Endothelial cell of umbilical vein (primary cell): ENCODE results near the gene DNAJB5. TPM values are rescaled to one million over a fixed set of nuclear protein-coding genes. Genes with fewer than 3 reads are reported as not detected.

Experiments used
- BruUV-seq: library from RNA; stranded (reverse); fragments of 400-500 nt; replicated peaks from 2 replicates; lab custom pipeline; 2021; lab: Mats Ljungman, UMichigan
- CTCF ChIA-PET: fragments of 300-600, 350-600 bp; sonication (Branson Sonifier 250); formaldehyde crosslinking; loops from one replicate; lab custom pipeline; 2021; ENCODE audit warnings: antibody characterized with exemption, inconsistent platforms; lab: Charles Lee
- POLR2A ChIA-PET: fragments of 300-600, 350-600 bp; sonication (Branson Sonifier 250); formaldehyde crosslinking; loops from one replicate; lab custom pipeline; 2021; ENCODE audit warnings: antibody characterized with exemption, inconsistent platforms; lab: Charles Lee
- DNase-seq: peaks from one replicate; pipeline ENCODE4 v3.0.0-alpha.2; 2011; ENCODE audit warnings: low read depth, low spot score
- FAIRE-seq: peaks from 2 replicates; lab custom pipeline; 2011; peaks lifted over from hg19 to GRCh38; lab: Jason Lieb, UNC
- H2AFZ ChIP-seq: 2 replicates; pipeline ENCODE4 v1.6.0; 2012; ENCODE audit warnings: low read depth, low read length, control low read depth, inconsistent platforms
- H3K27ac ChIP-seq: 2 replicates; pipeline ENCODE4 v1.5.1; 2011; ENCODE audit warnings: low read depth, mild to moderate bottlenecking, control low read depth, low read length, moderate library complexity; ENCODE audit not compliant: insufficient read depth
- H3K27me3 ChIP-seq, 2 experiments: 2 replicates each; pipeline versions ENCODE4 v1.6.0 to v1.6.1; 2011; ENCODE audit warnings: low read length in 2 of 2, mixed read lengths in 1 of 2; ENCODE audit not compliant: control insufficient read depth in 2 of 2, insufficient read depth in 2 of 2
- H3K36me3 ChIP-seq, 2 experiments: 2 replicates in 1 of 2; 3 replicates in 1 of 2; pipeline ENCODE4 v1.5.1; 2011; ENCODE audit warnings: low read length in 2 of 2, mild to moderate bottlenecking in 1 of 2, moderate library complexity in 1 of 2; ENCODE audit not compliant: control insufficient read depth in 2 of 2, insufficient read depth in 2 of 2; ENCODE audit errors: extremely low read depth in 1 of 2
- H3K4me1 ChIP-seq: 3 replicates; pipeline ENCODE4 v1.5.1; 2011; ENCODE audit warnings: mild to moderate bottlenecking, low read length; ENCODE audit not compliant: control insufficient read depth, insufficient read depth; ENCODE audit errors: extremely low read depth
- H3K4me2 ChIP-seq: 2 replicates; pipeline ENCODE4 v1.6.1; 2011; ENCODE audit warnings: low read length, control low read depth, mixed read lengths; ENCODE audit not compliant: insufficient read depth
- H3K4me3 ChIP-seq, 3 experiments: fragments of 200-600 bp in 1 of 3; sonication (generic), shearing (Covaris generic) in 1 of 3; replicated peaks in 1 of 3; 2 replicates each; pipeline ENCODE4 v1.5.1; 2011 to 2016; ENCODE audit warnings: control low read depth in 3 of 3, low read length in 3 of 3, mild to moderate bottlenecking in 2 of 3, inconsistent platforms in 1 of 3, low read depth in 1 of 3, moderate library complexity in 1 of 3; ENCODE audit not compliant: insufficient read depth in 1 of 3
- H3K79me2 ChIP-seq: 2 replicates; pipeline ENCODE4 v1.6.0; 2012; ENCODE audit warnings: low read length, inconsistent platforms; ENCODE audit not compliant: control insufficient read depth, insufficient read depth
- H3K9ac ChIP-seq: replicated peaks from 2 replicates; pipeline ENCODE3; 2011; ENCODE audit warnings: low read length, control low read depth; ENCODE audit not compliant: insufficient read depth; ENCODE audit errors: extremely low read depth
- H3K9me1 ChIP-seq: replicated peaks from 3 replicates; pipeline ENCODE4 v1.6.0; 2011; ENCODE audit warnings: mild to moderate bottlenecking, low read length; ENCODE audit not compliant: control insufficient read depth, insufficient read depth; ENCODE audit errors: extremely low read depth
- H3K9me3 ChIP-seq: replicated peaks from 2 replicates; pipeline ENCODE4 v1.5.1; 2012; ENCODE audit warnings: low read length, inconsistent platforms; ENCODE audit not compliant: control insufficient read depth, insufficient read depth
- H4K20me1 ChIP-seq: replicated peaks from 2 replicates; pipeline ENCODE3; 2011; ENCODE audit warnings: mild to moderate bottlenecking, low read length; ENCODE audit not compliant: control insufficient read depth, insufficient read depth; ENCODE audit errors: extremely low read depth
- EZH2 ChIP-seq: IDR thresholded peaks from 2 replicates; pipeline ENCODE4 v1.6.1; 2012; ENCODE audit warnings: borderline replicate concordance, low read depth, mild to moderate bottlenecking, moderate library complexity, low read length, inconsistent platforms; ENCODE audit not compliant: severe bottlenecking
- FOS ChIP-seq: IDR thresholded peaks from 2 replicates; pipeline ENCODE4 v1.6.1; 2011; ENCODE audit warnings: mild to moderate bottlenecking, low read length, moderate library complexity, borderline replicate concordance; ENCODE audit not compliant: insufficient read depth
- GATA2 ChIP-seq: IDR thresholded peaks from 2 replicates; pipeline ENCODE4 v1.7.0; 2011; ENCODE audit warnings: low read depth, mild to moderate bottlenecking, moderate library complexity, mixed read lengths, low read length; ENCODE audit not compliant: insufficient read length, insufficient read depth
- JUN ChIP-seq: IDR thresholded peaks from 2 replicates; pipeline ENCODE4 v1.6.1; 2011; ENCODE audit warnings: borderline replicate concordance, low read depth; ENCODE audit not compliant: insufficient read length, insufficient read depth
- MYC ChIP-seq: IDR thresholded peaks from one replicate; pipeline ENCODE4 v1.6.1; 2011; ENCODE audit warnings: mild to moderate bottlenecking, low read depth, low read length
- POLR2A ChIP-seq: IDR thresholded peaks from 2 replicates; pipeline ENCODE4 v1.6.1; 2012; ENCODE audit warnings: low read depth, mild to moderate bottlenecking, control low read depth, low read length
- POLR2AphosphoS5 ChIP-seq: IDR thresholded peaks from 2 replicates; pipeline ENCODE4 v1.6.1; 2012; ENCODE audit warnings: low read depth, mild to moderate bottlenecking, control low read depth, low read length, moderate library complexity; ENCODE audit not compliant: insufficient read depth
- dilution Hi-C: fragments of 300-500 bp; cut with MboI; formaldehyde crosslinking; loops from one replicate; pipeline ENCODE4 v1.15.0; 2019; ENCODE audit warnings: low sequenced_read_pairs; ENCODE audit not compliant: extremely low pct_ligation_motif_present
- intact Hi-C: fragments of 100-400 bp; cut with micrococcal nuclease; formaldehyde crosslinking; loops from one replicate; pipeline ENCODE4 v1.10.0; 2022
- polyA plus RNA-seq, 4 experiments: library from polyadenylated mRNA; depleted of rRNA in 3 of 4; stranded (reverse) in 3 of 4; unstranded in 1 of 4; fragments of >200 nt; gene quantifications; 2 replicates each; pipeline versions ENCODE4 v1.2.1 to v1.2.3, GENCODE V29; 2011 to 2012; ENCODE audit warnings: missing spikeins in 1 of 4
- total RNA-seq: library from RNA; stranded (reverse); gene quantifications from 2 replicates; pipeline ENCODE4 v1.2.3, GENCODE V29; 2021
- TF ChIP-seq, protein P1 (sequence below), 2 donors: IDR thresholded peaks; 1 replicate in 1 of 2; 2 replicates in 1 of 2; pipeline ENCODE4 v1.5.1; 2011; ENCODE audit warnings: low read length in 2 of 2, mild to moderate bottlenecking in 2 of 2, moderate library complexity in 2 of 2, control low read depth in 1 of 2, inconsistent platforms in 1 of 2, low read depth in 1 of 2; ENCODE audit not compliant: insufficient read depth in 1 of 2; ENCODE audit errors: extremely low read depth in 1 of 2
- TF ChIP-seq, protein P2 (sequence below): IDR thresholded peaks from 2 replicates; pipeline ENCODE4 v1.6.1; 2011; ENCODE audit not compliant: insufficient read depth, insufficient read length

The DNAJB5 gene
- total and polyA plus RNA-seq, 2 donors (not counting 3 experiments of a cell fraction or from before 2014, with no cell fraction given), result 8.6 to 12.8 TPM

DNA sequence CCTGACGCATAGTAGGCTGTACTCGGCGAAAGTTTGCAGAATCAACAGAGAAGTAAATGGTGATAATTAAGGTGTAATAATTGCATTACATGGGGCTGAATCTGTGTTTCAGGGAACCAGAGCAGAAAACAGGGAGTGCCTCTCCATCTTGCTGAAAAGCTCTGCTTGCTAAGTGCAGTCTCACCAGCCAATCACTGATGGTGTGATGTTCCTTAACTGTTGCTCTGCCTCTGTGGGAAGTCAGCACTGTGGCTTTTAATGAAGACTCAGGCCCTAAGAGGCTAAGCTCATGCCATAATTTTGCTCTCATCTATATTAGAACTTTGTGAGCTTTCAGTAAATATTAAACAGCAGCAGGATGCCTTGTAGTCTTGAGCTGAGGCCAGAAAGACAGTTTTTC is 27.0 kb upstream of the DNAJB5 start:
- intact Hi-C loops (no loop called here), dilution Hi-C loops (no loop called here)
- no peak overlapping the region for H3K4me3 ChIP-seq
- DNase-seq (no peak), FAIRE-seq (no peak)
- peaks cover 49 to 85% of the 10 kb centered on the region in 2 experiments for H3K27me3 ChIP-seq
- no peak overlapping the region for H3K9ac ChIP-seq
- no peak overlapping the region for H2AFZ ChIP-seq
- POLR2A ChIA-PET, result no interaction called here
- H3K27ac ChIP-seq, result no peak overlapping the region
- CTCF ChIA-PET, result interaction anchor here (1.9 to 2.4 kb wide), 3 partner anchors 31 to 63 kb away, joined by 7 to 9 read pairs (median 8); no protein-coding TSS in a partner anchor
- H3K9me3 ChIP-seq, result no peaks in the 10 kb centered on the region
- H3K4me1 ChIP-seq, result no peaks in the 10 kb centered on the region
- no TSS peak for BruUV-seq
- TF ChIP-seq POLR2A (no peak), MYC (no peak), JUN (no peak), FOS (no peak), GATA2 (no peak), POLR2AphosphoS5 (no peak), EZH2 (no peak)
- TF ChIP-seq, protein P1, sequence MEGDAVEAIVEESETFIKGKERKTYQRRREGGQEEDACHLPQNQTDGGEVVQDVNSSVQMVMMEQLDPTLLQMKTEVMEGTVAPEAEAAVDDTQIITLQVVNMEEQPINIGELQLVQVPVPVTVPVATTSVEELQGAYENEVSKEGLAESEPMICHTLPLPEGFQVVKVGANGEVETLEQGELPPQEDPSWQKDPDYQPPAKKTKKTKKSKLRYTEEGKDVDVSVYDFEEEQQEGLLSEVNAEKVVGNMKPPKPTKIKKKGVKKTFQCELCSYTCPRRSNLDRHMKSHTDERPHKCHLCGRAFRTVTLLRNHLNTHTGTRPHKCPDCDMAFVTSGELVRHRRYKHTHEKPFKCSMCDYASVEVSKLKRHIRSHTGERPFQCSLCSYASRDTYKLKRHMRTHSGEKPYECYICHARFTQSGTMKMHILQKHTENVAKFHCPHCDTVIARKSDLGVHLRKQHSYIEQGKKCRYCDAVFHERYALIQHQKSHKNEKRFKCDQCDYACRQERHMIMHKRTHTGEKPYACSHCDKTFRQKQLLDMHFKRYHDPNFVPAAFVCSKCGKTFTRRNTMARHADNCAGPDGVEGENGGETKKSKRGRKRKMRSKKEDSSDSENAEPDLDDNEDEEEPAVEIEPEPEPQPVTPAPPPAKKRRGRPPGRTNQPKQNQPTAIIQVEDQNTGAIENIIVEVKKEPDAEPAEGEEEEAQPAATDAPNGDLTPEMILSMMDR (IDR thresholded peaks at IDR 0.05; ENCODE audit: extremely low read depth in 1 of 2, insufficient read depth in 1 of 2, low read depth in 1 of 2, low read length in 2 of 2), result no peak
- TF ChIP-seq, protein P2, sequence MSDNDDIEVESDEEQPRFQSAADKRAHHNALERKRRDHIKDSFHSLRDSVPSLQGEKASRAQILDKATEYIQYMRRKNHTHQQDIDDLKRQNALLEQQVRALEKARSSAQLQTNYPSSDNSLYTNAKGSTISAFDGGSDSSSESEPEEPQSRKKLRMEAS, result no peak
- no peaks in the 10 kb centered on the region for H4K20me1 ChIP-seq
- no peak overlapping the region for H3K4me2 ChIP-seq
- no peaks in the 10 kb centered on the region for H3K79me2 ChIP-seq
- no peaks in the 10 kb centered on the region for H3K36me3 ChIP-seq
- no peaks in the 10 kb centered on the region for H3K9me1 ChIP-seq
